ENCODE results near the gene NDUFAF2.
"Not testable (repeated sequence)": the region's sequence is repeated elsewhere in the genome, so short reads cannot be mapped to it uniquely, and the experiment has no call there.

Gene NDUFAF2

DNA sequence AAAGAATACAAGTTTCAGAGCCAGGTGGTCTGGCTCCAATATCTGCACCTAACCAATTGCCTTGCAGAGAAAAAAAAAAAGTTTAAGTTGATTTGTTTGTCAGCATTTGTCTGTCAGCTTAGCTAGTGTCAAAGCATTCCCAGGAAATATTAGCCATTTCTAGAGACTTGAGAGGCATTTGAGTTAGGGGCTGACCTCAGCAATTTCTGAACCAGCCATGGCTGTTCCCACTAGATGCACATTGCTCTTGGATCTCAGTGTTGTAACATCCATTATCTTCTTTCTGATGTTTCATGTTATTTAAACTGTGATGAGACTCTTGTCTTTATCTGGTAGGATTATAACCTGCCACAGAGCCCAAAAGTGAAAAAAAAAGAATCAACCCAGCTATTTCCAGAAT lies 102.3 kb downstream of the NDUFAF2 start:
- no peak for DNase-seq (ENCODE audit: extremely low read depth in 1 of 2, low read depth in 1 of 2)

DNA sequence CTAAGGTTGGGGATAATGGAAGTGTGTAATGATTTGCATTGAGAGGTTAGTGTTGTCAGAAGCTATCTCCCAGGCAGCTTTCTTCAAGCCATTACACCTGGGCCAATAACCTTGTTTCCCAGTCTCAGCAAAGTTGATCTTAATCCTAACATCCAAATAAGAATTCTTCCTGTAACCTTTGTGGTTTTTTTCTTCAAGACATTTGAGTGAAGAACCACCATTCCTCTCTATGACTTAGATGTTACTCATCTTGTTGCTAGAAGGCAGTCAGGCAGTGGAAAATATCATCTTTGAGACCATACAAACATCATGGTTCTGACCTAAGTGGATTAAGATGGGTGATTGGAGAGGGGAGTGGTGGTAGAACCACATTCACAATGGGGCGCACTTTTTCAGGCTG lies 103.5 kb downstream of the NDUFAF2 start:
- no peak for DNase-seq (ENCODE audit: extremely low read depth in 1 of 2, low read depth in 1 of 2)

DNA sequence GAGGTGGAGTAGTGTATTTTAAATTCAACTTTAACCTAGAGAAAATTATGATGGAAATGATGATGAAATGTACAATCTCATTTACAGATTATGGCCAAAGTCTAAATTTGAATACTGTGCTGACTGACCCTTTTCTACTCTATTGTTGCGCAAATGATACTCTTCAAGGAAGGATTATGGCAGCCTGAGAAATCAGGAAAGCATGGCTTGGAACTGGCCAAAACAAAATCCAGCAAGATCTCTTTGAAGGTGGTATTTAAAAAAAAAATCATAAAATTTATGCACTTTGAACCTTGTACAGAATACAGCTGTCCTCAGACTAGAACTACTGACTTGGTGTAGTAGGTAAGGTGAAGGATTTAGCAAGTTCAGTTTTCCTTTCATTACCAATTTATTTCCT lies 105.3 kb downstream of the NDUFAF2 start:
- DNase-seq (ENCODE audit: extremely low read depth in 1 of 2, low read depth in 1 of 2): no peak

DNA sequence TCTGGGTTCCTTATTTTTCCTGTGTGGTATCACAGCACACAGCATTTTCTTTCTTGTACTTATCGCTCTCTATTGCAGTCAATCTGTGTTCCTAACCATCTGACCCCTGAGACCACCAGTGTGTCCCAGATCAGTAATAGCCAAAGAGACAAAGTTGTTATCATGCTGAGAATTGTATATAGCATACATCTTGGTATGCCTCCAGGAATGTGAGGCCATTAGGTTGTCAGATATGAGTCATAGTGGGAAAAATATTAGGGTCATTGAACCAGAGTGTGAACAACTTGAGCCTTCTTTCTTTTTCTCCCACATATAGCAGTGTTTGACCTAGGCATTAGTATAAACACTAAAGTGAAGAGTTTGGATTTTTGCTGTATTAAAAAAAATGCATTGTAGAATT lies 106.3 kb downstream of the NDUFAF2 start:
- DNase-seq (ENCODE audit: extremely low read depth in 1 of 2, low read depth in 1 of 2): no peak

DNA sequence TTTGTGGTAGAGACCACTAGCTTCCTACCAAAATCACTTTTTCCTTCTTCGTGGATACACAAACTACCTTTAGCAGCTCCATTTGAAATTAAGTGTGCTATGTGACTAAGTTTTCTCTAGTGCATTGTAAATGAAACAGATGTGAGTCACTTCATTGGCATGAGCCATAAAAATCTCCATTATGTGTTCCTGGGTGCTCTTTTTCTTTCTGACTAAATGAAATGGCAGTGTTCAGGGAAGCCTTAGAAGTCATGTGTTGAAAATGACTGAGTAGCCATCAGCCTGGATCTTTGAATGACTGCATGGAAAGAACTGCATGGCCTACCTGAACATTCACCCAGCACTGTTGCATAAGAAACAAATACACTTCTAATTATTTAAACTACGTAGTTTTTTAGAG lies 107.9 kb downstream of the NDUFAF2 start:
- DNase-seq (ENCODE audit: extremely low read depth in 1 of 2, low read depth in 1 of 2): no peak

DNA sequence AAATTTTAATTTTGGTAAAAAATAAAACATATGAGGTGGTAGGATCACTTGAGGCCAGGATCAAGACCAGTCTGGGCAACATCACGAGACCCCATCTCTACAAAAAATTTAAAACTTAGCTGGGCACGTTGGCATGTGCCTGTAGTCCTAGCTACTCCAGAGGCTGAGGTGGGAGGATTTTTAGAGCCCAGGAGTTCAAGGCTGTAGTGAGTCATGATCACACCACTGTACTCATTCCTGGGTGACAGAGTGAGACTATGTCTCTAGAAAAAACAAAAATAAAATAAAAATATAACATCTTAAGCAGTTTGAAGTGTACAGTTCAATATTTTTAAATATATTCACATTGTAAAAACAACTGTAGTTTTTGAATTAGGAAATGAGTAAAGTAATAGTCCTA lies 108.9 kb downstream of the NDUFAF2 start:
- DNase-seq (ENCODE audit: extremely low read depth in 1 of 2, low read depth in 1 of 2): no peak

DNA sequence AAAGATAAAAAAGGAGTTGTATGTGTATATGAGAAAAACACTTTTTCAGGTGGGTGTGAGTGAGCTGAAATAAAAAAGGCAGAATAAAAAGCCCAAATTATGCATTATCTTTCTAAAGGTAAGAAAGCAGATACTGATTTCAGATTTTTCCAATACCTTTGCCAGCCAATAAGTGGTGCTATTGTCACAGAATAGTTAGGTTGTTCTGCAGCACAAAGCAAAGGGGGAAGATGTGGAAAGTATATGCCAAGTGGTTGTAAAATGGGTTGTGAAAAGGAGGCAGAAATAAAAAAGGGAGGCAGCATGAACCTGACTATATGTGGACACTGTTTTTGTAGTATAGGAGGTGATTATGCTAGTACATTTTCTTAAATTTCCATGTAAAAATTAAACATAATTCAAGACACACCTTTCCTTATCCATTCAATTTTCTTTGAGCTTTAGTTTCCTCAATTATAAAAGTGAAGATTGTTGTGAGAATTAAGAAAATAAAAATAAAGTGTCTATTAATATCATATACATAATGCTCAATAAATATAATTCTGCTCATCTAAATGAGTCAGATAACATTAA lies 110.5 kb downstream of the NDUFAF2 start:
- DNase-seq (ENCODE audit: extremely low read depth in 1 of 2, low read depth in 1 of 2): no peak

DNA sequence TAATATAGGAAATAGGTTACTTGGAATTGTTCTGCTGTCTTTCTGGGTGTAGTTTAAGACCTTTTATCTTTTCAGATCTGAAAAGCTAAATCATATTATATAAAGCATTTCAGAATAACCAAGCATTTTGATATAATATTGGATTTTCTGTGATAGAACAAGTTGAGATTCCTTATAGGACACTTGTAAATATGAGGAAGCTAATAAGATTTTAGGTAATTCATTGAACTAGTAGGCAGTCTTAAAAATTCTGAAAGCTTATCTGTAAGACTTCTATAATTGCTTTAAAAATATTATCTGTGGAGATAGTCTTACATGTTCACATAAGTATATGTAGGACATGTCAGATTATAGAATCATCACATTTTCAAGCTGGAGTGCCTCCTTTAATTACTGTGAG lies 114.5 kb downstream of the NDUFAF2 start:
- DNase-seq (ENCODE audit: extremely low read depth in 1 of 2, low read depth in 1 of 2): no peak

DNA sequence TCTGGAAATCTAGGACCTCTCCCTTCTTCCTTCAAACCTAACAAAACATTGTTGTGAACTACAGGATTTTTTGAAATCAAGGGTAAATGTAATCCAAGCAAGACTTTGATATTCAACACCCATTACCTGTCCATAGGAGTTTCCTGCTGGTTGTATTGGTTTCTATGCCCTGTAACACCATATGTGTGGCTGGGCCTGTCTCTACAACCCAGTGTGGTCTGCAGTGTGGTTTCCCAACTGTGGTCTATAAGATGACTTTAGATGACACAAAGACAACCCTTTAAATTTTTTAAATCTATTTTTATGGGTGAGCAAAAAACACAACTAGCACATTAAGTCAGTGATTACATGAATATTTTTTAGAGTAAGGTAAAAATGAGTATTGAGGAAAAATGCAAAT lies 124.1 kb downstream of the NDUFAF2 start:
- no peak for DNase-seq (ENCODE audit: extremely low read depth in 1 of 2, low read depth in 1 of 2)

DNA sequence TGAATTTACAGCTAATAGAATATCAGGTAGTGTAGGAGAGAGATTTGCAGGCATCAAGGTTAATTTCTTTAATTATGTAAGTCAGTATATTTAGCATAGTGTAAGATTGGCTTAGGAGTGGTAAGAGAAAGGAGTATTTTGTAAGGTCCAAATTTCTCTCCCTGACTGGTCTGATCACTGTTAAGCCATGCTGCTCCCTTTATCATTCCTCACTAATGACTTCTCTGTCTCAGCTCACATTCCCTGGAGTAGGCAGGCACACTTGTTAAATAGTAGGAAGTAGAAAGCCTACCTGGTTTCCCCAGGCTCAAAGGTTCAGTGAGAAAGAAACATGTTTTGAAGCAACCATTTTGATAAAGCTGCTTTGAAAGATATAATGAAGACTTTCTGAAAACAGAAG lies 126.5 kb downstream of the NDUFAF2 start:
- DNase-seq (ENCODE audit: extremely low read depth in 1 of 2, low read depth in 1 of 2): no peak

DNA sequence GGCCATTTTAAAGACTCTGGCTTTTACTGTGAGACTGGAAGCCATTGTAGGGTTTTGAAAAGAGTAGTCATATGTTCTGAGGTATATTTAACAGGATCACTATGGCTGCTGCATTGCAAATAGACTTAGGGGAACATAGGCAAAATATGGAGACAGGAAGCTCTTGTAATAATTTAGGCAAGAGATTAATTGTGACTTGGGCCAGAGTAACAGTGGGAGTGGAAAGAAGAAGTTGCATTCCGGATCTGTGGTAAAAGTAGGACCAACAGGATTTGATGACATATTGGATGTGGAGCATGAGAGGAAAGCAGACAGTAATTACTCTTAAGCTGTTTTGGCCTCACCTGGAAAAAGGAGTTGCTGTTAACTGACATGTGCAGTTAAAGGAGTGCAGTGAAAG lies 131.6 kb downstream of the NDUFAF2 start:
- no peak for DNase-seq (ENCODE audit: extremely low read depth in 1 of 2, low read depth in 1 of 2)

DNA sequence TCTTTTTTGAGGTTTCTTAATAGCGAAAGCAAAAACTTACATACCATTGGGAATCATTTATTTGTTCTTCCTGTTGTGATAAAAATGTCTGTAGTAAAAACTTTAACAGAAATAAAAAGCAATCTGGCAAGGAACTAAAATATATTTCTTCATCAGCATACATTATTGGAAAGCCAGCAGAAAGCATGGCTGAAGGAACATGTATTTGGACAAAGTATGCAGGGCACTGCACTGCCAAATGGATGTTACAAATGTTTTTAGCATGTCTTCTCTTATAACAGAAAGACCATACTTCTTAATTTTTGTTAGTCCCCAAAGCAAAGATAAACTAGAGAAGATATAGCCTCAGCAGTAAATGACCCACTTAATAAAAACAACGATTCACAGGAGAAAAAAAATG lies 136.7 kb downstream of the NDUFAF2 start:
- DNase-seq (ENCODE audit: extremely low read depth in 1 of 2, low read depth in 1 of 2): no peak

DNA sequence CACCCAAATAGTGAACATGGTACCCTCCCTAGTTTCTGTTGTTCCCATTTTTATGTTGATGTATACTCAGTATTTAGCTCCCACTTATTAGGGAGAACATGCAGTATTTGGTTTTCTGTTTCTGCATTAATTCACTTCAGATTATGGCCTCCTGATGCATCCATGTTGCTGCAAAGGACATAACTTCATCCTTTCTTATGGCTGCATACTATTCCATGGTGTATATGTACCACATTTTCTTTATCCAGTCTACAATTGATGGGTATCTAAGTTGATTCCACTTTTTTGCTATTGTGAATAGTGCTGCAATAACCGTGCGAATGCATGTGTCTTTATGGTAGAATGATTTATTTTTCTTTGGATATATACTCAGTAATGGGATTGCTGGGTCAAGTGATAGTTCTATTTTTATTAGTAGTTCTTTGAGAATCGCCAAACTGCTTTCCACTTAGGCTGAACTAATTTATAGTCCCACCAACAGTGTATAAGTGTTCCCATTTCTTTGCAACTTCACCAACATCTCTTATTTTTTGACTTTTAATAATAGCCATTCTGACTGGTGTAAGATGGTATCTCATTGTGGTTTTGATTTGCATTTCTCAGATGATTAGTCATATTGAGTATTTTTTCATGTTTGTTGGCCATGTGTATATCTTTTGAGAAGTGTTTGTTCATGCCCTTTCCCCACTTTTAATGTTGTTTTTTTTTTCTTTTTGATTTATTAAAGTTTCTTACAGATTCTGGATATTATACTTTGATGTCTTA lies 137.7 kb downstream of the NDUFAF2 start:
- DNase-seq (ENCODE audit: extremely low read depth in 1 of 2, low read depth in 1 of 2): no peak

DNA sequence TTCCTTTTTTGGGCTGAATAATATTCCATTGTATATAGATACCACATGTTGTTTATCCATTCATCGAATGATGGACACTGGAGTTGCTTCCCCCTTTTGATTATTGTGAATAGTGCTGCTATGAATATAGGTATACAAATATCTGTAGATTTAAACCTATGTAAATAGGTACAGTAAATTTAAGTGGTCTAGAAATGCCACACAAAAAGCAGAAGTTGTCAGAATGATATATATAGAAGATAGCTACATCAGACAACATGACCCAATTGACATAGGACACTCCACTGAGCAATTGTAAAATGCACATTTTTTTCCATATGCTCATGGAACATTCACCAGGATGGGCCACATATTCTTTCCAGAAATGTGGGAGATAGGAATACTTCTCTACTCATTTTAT lies 139.7 kb downstream of the NDUFAF2 start:
- DNase-seq (ENCODE audit: extremely low read depth in 1 of 2, low read depth in 1 of 2): no peak

DNA sequence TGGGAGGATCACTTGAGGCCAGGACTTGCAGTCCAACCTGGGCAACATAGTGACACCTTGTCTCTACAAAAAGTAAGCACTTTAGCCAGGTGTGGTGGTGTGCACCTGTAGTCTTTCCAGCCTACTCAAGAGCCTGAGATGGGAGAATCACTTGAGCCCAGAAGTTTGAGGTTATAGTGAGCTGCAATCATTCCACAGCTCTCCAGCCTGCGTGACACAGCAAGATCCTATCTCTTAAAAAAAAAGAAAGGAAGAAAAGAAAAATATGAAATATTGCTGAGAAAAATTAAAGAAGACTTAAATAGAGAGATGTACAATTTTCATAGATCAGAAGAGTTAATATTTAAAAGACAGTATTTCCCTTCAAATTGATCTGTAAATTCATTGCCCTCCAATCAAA lies 140.9 kb downstream of the NDUFAF2 start:
- DNase-seq (ENCODE audit: extremely low read depth in 1 of 2, low read depth in 1 of 2): no peak

DNA sequence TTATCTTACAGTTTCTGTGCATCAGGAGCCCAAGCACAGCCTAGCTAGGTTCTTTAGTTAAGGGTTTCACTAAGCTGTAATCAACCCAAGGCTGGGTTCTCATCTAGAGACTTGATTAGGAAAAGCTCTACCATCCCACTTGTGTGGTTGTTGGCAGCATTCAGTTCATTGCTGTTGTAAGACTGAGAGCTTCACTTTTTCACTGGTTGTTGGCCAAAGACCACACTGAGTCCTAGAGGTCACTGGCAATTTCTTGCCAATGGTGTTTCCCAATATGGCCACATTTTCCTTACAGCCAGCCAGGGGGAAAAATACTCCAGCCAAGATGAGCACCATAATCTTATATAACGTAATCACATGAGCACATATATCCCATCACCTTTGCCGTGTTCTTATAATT lies 142.9 kb downstream of the NDUFAF2 start:
- DNase-seq (ENCODE audit: extremely low read depth in 1 of 2, low read depth in 1 of 2): no peak

DNA sequence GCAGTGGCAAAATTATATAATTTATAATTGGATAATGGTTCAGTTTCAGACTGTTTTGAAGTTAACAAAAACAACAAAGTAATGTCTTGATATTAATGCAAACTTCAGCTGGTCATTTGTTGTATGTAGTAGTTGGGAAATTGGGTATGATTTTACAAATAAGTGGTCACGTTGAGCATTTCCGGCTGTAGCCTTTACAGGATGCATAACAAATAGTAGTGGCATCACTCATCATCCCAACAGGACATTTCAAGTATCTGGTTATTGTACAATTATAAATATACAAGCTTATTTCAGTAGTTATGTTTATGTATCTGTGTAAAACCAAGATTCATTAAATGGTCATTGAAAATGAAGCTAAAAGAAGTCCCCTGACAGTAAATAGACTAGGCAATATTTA lies 144.3 kb downstream of the NDUFAF2 start:
- no peak for DNase-seq (ENCODE audit: extremely low read depth in 1 of 2, low read depth in 1 of 2)

DNA sequence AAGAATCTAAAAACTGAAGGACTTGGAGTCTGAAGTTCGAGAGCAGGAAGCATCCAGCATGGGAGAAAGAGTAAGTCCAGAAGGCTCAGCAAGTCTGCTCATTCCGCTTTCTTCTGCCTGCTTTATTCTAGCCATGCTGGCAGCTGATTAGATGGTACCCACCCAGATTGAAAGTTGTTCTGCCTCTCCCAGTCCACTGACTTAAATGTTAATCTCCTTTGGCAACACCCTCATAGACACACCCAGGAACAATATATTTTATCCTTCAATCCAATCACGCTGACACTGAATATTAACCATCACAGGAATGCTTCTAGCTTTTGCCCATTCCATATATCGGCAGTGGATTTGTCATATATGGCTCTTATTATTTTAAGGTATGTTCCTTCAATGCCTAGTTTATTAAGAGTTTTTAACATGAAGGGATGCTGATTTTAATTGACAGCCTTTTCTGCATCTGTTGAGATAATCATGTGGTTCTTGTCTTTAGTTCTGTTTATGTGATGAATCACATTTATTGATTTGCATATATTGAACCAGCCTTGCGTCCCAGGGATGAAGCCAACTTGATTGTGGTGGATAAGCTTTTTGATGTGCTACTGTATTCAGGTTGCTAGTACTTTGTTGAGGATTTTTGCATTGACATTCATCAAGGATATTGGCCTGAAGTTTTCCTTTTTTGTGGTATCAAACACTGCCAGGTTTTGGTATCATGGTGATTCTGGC lies 148.2 kb downstream of the NDUFAF2 start:
- not testable (repeated sequence) for DNase-seq (ENCODE audit: extremely low read depth in 1 of 2, low read depth in 1 of 2)

DNA sequence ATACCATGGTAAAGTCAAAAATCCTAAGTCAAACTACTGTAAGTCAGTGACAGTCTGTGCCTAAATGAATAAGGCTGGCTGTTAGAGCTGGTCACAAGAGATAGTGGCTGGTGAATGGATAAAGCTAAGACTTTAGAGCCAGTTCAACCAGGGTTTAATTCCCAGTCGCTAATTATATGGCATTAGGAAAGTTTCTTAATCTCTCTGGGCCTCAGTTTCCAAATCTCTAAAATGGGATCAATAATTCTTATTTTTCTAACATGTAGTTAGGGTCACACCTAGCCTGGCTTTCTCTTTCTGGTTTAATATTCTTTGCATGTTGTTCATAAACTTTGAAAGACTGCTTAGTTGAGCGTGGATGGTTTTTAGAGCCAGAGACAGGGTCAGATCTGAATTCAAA lies 152.5 kb downstream of the NDUFAF2 start:
- DNase-seq (ENCODE audit: extremely low read depth in 1 of 2, low read depth in 1 of 2): no peak

DNA sequence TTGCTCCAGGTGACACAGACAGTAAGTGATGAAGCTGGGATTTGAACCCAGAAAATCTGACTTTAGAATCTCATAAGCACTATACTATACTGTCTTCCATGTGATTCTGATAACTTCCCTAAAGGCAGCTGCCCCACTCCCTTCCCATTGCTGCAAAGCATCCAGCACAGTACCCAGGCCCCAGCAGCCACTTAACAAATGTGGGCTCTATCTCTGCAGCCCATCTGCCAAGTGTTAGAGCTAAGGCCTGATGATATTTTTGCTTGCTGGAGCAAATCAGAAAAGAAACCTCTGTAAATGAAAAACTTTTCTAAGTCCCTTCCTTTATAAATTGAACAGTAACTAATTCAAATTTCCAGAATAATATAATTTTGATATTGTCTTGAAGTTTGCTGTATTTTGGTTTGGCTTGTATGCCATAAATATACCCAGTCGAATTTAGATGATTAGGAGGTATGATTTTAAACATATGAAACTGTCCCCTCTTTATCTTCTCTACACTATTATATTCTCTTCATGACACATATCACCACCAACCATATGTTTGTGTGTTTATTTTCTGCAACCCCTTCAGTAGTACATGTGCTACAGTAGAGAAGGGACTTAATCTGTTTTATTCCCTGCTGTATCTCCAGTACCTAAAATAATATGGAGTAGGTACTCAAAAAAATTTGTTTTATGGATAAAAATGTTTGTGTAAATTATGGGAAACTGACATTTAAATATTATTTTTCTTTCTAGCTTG lies 153.4 kb downstream of the NDUFAF2 start:
- DNase-seq (ENCODE audit: extremely low read depth in 1 of 2, low read depth in 1 of 2): no peak

DNA sequence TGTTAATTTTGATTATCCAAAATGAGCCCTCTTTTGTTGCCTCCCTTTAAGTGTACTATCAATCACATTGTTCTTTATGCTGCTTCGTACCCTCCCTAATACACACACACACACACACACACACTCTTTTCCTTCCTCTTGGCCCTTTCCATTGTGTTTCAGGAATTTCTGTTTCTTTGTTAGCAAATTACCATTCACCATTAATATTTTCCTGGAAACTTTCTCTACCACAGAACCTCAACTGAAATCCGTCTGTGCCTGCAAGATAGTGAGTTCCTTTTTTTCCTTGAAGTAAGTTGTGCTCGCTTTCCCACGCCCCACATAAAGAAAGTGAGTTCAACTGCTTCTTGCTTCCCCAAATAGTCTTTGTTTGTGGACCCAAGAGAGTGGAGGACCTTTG lies 155.4 kb downstream of the NDUFAF2 start:
- no peak for DNase-seq (ENCODE audit: extremely low read depth in 1 of 2, low read depth in 1 of 2)

DNA sequence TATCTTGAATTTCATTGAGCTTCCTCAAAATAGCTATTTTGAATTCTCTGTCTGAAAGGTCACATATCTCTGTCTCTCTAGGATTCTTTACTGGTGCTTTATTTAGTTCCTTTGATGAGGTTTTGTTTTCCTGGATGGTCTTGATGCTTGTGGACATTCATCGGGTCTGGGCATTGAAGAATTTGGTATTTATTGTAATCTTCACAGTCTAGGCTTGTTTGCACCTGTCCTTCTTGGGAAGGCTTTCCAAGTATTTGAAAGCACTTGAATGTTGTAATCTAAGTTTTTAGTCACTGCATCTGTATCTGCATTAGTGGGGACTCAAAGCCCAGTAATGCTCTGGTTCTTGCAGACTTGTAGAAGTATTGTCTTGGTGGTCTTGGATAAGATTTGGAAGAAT lies 169.4 kb downstream of the NDUFAF2 start:
- DNase-seq (ENCODE audit: extremely low read depth in 1 of 2, low read depth in 1 of 2): no peak
